ENCODE results near the gene NLGN1. TPM values are rescaled to one million over a fixed set of nuclear protein-coding genes. Genes with fewer than 3 reads are reported as not detected.

The NLGN1 gene
- total RNA-seq, 1 experiment from 2014 or later, result 5.2 TPM

DNA sequence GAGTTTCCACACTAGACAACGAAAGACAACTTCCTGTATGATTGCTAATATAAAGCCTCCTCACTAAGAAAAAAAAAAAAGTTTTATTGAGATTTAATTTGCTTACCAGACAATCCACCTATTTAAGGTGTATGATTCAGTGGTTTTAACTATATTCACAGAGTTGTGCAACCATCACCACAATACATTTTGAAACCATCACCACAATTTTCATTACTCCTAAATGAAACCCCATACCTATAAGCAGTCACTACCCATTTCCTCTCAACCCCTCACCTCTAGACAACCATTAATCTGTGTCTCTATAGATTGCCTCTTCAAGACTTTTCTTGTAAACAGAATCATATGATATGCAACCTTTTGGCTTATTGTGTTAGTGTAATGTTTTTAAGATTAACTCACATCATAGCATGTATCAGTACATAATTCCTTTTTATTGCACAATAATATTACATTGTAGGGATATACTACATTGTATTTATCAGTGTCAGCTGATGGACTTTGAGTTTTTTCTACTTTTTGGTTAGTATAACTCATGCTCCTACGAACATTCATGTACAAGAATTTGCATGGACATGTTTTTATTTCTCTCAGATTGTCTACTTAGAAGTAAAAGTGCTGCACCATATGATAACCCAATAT, 339.7 kb downstream of the NLGN1 start:
- H3K4me2 ChIP-seq (ENCODE audit: insufficient read depth, insufficient read length, low read length), result no peak overlapping the region
- H3K9ac ChIP-seq (ENCODE audit: extremely low read depth, insufficient read length, low read length), result no peak overlapping the region
- no peak overlapping the region for H4K91ac ChIP-seq (ENCODE audit: insufficient read length, low read depth, low read length)
- no peak overlapping the region for H3K18ac ChIP-seq (ENCODE audit: insufficient read length, low read depth, low read length)
- no peak overlapping the region for H2BK120ac ChIP-seq (ENCODE audit: low read depth, low read length, poor library complexity, severe bottlenecking)
- H3K9me3 Mint-ChIP-seq, result peaks cover 2 to 6% of the 10 kb centered on the region in 2 experiments; a peak in 3 of 5 replicates
- H3K4ac ChIP-seq (ENCODE audit: low read depth, low read length), result no peak overlapping the region
- no peaks in the 10 kb centered on the region for H3K79me1 ChIP-seq (ENCODE audit: insufficient read depth, low read depth, low read length, poor library complexity, severe bottlenecking)
- H2BK20ac ChIP-seq (ENCODE audit: low read depth, low read length, poor library complexity, severe bottlenecking), result no peak overlapping the region
- no peak overlapping the region for H3K14ac ChIP-seq (ENCODE audit: insufficient read depth, low read length)
- peaks cover 2 to 15% (median 4%) of the 10 kb centered on the region in 3 experiments; a peak in 3 of 7 replicates for H3K36me3 Mint-ChIP-seq (ENCODE audit: insufficient read depth in 1 of 3, low read depth in 3 of 3)
- H3K23me2 ChIP-seq (ENCODE audit: insufficient read length, low read depth, low read length, poor library complexity, severe bottlenecking), result no peaks in the 10 kb centered on the region
- H3K27me3 ChIP-seq (ENCODE audit: insufficient read depth, low read length), result no peaks in the 10 kb centered on the region
- H3K9me3 ChIP-seq (ENCODE audit: control insufficient read depth, low read depth, low read length), result no peaks in the 10 kb centered on the region
- no peak overlapping the region for H4K8ac ChIP-seq (replicated peaks; ENCODE audit: insufficient read length, low read depth, low read length)
- H3K4me1 ChIP-seq (ENCODE audit: insufficient read depth, low read length), result peaks cover 2% of the 10 kb centered on the region; the same call in 1 of the 2 replicates
- H2BK15ac ChIP-seq (ENCODE audit: low read depth, low read length), result no peak overlapping the region
- DNase-seq, result no peak
- no peak overlapping the region for H2AK5ac ChIP-seq (ENCODE audit: insufficient read length, low read length)
- H3K4me1 Mint-ChIP-seq, result peaks cover 20 to 21% of the 10 kb centered on the region in 2 experiments
- H2AFZ ChIP-seq (ENCODE audit: low read length), result no peak overlapping the region
- no peak overlapping the region for H3K56ac ChIP-seq (ENCODE audit: insufficient read length, low read depth, low read length)
- TF ChIP-seq, protein P1, sequence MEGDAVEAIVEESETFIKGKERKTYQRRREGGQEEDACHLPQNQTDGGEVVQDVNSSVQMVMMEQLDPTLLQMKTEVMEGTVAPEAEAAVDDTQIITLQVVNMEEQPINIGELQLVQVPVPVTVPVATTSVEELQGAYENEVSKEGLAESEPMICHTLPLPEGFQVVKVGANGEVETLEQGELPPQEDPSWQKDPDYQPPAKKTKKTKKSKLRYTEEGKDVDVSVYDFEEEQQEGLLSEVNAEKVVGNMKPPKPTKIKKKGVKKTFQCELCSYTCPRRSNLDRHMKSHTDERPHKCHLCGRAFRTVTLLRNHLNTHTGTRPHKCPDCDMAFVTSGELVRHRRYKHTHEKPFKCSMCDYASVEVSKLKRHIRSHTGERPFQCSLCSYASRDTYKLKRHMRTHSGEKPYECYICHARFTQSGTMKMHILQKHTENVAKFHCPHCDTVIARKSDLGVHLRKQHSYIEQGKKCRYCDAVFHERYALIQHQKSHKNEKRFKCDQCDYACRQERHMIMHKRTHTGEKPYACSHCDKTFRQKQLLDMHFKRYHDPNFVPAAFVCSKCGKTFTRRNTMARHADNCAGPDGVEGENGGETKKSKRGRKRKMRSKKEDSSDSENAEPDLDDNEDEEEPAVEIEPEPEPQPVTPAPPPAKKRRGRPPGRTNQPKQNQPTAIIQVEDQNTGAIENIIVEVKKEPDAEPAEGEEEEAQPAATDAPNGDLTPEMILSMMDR (conservative IDR thresholded peaks at IDR 0.05), result no peak
- no peak overlapping the region for H2BK12ac ChIP-seq (ENCODE audit: insufficient read length, low read depth, low read length)
- no peak overlapping the region for H4K5ac ChIP-seq (ENCODE audit: insufficient read length, low read depth, low read length)
- WGBS (ENCODE audit: extremely low coverage, insufficient read length, low lambda C conversion rate), result no CpG with 5 or more reads among the region's 2 CpGs
- H3T11ph ChIP-seq (ENCODE audit: low read length), result no peak overlapping the region
- H3K23ac ChIP-seq (ENCODE audit: insufficient read length, low read depth, low read length), result no peak overlapping the region
- no peak overlapping the region for H3K27ac ChIP-seq (ENCODE audit: insufficient read length, low read depth, low read length)
- H3K27ac Mint-ChIP-seq, result 0 out of 7 replicates have a peak overlapping the region, but pooled peaks of 1 of the 3 experiments have one; percentile 15
- H2BK5ac ChIP-seq (ENCODE audit: insufficient read length, low read length), result no peak overlapping the region
- no peaks in the 10 kb centered on the region for H3K27me3 Mint-ChIP-seq (ENCODE audit: low read depth)
- H4K20me1 ChIP-seq (ENCODE audit: control insufficient read depth, insufficient read depth, insufficient read length), result no peaks in the 10 kb centered on the region
- no peak overlapping the region for H3K4me3 Mint-ChIP-seq
- H3K79me2 ChIP-seq (ENCODE audit: insufficient read depth, low read length), result no peaks in the 10 kb centered on the region

All from H9 (cell line).